Measurements from ENCODE around the gene NHSL1.
A peak's percentile ranks its signal among the peaks of the same experiment; 100 is the strongest.
"Not testable (repeated sequence)": the region's sequence is repeated elsewhere in the genome, so short reads cannot be mapped to it uniquely, and the experiment has no call there.

The NHSL1 gene

GRCh38 chr6:138454981-138455706, 44.1 kb downstream of the NHSL1 start:
- DNase-seq = no peak

GRCh38 chr6:138451043-138451442, 48.3 kb downstream of the NHSL1 start:
- no peak for DNase-seq

GRCh38 chr6:138450445-138450844, 48.8 kb downstream of the NHSL1 start:
- DNase-seq = no peak

- DNase-seq = no peak
Observed at GRCh38 chr6:138446821-138447220, 52.5 kb downstream of the NHSL1 start.

- DNase-seq = no peak
Observed at GRCh38 chr6:138443979-138444378, 55.3 kb downstream of the NHSL1 start.

- no peak for DNase-seq
Observed at GRCh38 chr6:138442663-138443062, 56.6 kb downstream of the NHSL1 start.

- DNase-seq = no peak
Observed at GRCh38 chr6:138441965-138442364, 57.3 kb downstream of the NHSL1 start.

GRCh38 chr6:138440758-138441357, 58.4 kb downstream of the NHSL1 start:
- DNase-seq = no peak

GRCh38 chr6:138440296-138440695, 59.0 kb downstream of the NHSL1 start:
- DNase-seq = no peak

GRCh38 chr6:138439546-138439945, 59.7 kb downstream of the NHSL1 start:
- DNase-seq = no peak

GRCh38 chr6:138434925-138435324, 64.4 kb downstream of the NHSL1 start:
- no peak for DNase-seq

- DNase-seq = peak; percentile 3
Observed at GRCh38 chr6:138434096-138434495, 65.2 kb downstream of the NHSL1 start.

GRCh38 chr6:138432063-138432356, 67.3 kb downstream of the NHSL1 start:
- no peak for DNase-seq

GRCh38 chr6:138431256-138432062, 67.8 kb downstream of the NHSL1 start:
- no peak for DNase-seq

- DNase-seq = peak; percentile 46
Observed at GRCh38 chr6:138430361-138431145, 68.7 kb downstream of the NHSL1 start.

- no peak for DNase-seq
Observed at GRCh38 chr6:138429761-138430160, 69.5 kb downstream of the NHSL1 start.

GRCh38 chr6:138428944-138429598, 70.2 kb downstream of the NHSL1 start:
- peak; percentile 34 for DNase-seq

GRCh38 chr6:138427701-138428100, 71.6 kb downstream of the NHSL1 start:
- no peak for DNase-seq

- DNase-seq = no peak
Observed at GRCh38 chr6:138426500-138427123, 72.7 kb downstream of the NHSL1 start.

- not testable (repeated sequence) for DNase-seq
Observed at GRCh38 chr6:138425256-138425655, 74.0 kb downstream of the NHSL1 start.

GRCh38 chr6:138424004-138424904, 75.0 kb downstream of the NHSL1 start:
- DNase-seq = no peak
